Activated CD4-positive, alpha-beta T cell treated with anti-CD3 and anti-CD28 coated beads, Interleukin-2, Interleukin-6, amounts not matched to agents 100 ng/mL and 50 ng/mL, durations not matched to agents 16 hours and 8 hours (primary cell): ENCODE data around the gene SST.

Experiments used
- DNase-seq: peaks from one replicate; pipeline ENCODE4 v3.0.0-alpha.2; 2020

Gene SST

DNA sequence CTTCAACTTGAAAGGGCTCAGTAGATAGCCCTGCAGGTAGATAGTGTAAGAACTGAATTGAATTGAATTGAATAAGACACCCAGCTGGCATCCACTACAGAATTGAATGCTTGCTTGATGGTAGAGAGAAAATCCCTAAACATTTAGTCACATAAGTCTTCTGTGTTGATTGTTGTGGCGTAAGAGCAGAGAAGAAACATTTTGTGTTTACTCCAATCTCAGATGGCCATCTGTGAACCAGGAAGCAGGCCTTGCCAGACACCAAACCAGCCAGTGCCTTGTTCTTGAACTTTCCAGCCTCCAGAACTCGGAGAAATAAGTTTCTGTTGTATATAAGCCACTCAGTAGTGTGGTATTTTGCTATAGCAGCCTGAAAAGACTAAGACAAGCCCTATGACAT, 43.6 kb downstream of the SST start:
- DNase-seq: no peak

DNA sequence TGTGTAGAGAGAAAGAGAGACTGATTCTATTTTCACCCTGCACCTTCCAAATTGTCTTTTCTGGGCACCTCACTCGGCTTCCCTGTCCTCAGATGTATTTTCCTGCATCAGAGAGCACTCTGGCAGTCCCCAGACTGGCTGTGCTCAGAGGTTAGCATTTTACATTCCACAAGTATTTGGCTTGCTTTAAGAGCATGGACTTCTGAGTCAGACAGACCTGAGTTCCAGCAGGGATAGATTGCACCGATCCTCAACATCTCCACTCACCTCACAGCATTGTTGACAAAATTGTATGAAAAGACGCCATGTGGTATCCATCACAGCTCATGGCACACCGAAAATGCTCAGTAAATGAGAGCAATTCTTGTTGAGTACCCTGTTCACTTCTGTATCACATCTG, 45.6 kb downstream of the SST start:
- DNase-seq: no peak

DNA sequence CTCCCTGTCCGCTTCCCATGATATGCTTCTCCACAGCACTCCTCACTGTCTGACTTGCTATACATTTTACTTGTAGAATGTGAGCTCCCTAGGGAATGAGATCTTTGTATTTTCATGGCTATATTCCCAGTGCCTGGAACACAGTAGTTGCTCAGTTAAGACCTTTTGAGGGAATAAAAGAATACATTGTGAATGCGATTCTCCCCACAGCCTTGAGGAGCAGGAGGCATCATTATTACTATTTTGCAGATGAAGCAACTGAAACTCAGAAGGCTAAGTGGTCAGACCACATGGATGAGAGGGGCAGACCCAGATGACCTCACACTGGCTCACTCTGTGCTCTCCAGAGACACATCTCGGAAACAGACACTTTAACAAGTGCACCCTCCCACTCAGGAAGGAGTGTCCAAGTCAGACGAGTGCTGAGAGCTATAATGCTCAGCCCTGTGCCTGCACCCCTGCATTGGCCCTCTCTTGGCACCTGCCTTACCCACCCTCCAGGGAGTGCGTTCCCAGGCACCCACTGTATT, 46.8 kb downstream of the SST start:
- DNase-seq: no peak

DNA sequence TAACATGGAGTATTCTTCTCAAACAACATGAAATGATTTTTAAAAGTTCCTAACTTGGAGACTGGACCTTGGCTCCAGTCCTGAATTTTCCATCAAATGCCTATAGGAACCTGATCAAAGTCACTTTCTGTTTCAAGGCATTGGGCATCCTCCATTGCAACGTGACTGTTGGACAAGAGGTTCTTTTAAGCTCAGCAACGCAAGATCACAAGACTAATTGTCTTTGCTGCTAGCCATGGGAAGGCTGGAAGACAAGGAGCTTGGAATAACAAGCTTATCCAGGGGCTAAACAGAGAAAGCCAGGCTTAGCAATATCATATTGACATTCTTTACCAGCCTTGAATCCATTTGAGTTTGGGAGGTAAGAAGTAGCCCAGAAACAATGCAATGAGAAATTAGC, 48.3 kb downstream of the SST start:
- no peak for DNase-seq

DNA sequence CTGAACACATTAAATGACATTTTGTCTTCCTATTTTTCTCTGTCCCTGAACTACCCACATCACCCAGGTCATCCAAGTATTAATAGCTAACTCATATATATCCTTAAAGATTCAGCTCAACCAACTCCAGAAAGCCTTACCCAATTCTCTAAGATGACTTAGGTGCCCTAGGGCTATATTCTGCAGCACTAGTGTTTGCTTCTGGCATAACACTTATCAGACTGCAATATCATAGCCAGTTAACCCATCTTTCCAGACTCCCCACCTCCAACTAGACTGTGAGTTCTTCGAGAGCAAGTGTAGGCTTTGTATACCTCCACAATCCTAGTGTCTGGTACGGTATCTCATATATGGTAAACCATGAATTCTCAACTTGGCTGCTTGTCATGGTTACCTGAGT, 50.7 kb downstream of the SST start:
- no peak for DNase-seq
